Measurements from ENCODE around the gene SLC2A4RG. TPM values are rescaled to one million over a fixed set of nuclear protein-coding genes. Genes with fewer than 3 reads are reported as not detected.

Gene SLC2A4RG
- total and polyA plus RNA-seq, 4 donors, result 5.5 to 79.1 (median 53.1) TPM

DNA sequence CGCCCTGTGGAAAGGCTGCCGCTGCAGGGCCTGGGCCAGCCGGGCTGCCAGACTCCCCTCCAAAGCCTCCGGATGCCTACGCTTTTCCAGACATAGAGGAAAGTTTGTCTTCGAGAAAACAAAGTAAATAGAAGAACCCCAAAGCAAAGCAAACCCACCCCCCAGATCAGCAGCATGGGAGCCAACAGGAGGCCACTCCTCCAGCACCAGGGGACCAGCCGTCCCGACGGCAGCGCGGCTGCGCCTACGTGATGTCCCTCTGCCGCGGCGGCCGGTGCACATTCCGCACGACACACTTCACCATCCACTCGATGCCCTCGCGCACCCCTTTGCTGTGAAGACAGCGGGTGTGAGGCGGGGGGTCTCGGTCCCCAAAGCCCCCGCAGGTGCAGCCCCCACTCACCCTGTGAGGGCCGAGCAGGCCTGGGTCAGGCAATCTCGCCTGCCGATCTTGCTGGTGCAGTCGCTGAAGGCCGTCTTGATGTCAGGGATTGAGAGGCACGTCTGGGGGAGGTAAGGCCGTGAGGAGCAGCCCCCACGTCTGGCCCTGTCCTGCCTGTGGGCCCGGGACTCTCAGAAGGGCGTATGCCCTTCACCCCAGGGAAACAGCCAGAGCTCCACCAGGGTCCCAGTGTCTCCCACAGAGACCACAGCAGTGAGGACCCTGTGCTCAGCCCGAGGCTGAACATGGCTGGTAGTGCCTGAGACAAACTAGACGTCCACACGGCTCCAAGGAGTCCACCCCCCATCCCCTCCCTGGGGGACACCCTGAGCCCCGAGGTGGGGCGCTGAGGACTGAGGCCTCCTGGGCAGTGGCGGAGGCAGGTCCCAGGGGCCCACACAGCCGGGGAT is 39.2 kb upstream of the SLC2A4RG start:
- no peaks in the 10 kb centered on the region for H3K9me3 ChIP-seq (ENCODE audit: control insufficient read depth, insufficient read depth, low read length)
- DNase-seq (ENCODE audit: low read depth in 4 of 6, low spot score in 6 of 6), result no peak
- H3K27ac ChIP-seq (ENCODE audit: low read depth, low read length), result no peak overlapping the region
- no peaks in the 10 kb centered on the region for H3K27me3 ChIP-seq (ENCODE audit: control insufficient read depth, insufficient read depth, low read length)
- no peak overlapping the region for H3K4me3 ChIP-seq (ENCODE audit: low read depth, low read length)
- H3K4me1 ChIP-seq (ENCODE audit: control insufficient read depth, insufficient read depth, low read length), result peaks cover 25% of the 10 kb centered on the region
- WGBS (ENCODE audit: insufficient coverage), result 87% methylated on average over 37 of the region's 43 CpGs
- peaks cover 100% of the 10 kb centered on the region for H3K36me3 ChIP-seq (ENCODE audit: control insufficient read depth, insufficient read depth, low read length)

DNA sequence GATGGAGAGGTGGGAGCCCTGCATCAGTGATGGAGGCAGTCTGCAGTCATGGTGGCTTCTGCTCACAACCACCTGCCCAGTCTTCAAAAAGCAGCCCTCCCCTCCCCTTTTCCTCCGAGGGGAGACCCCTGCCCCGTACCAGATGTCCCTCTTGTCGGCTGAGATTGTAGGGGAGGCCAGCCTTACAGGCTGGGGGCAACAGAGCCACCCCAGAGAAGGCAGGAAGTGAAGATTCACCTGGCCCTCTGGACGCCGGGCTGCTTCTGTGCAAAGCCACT is 38.6 kb upstream of the SLC2A4RG start:
- 69% methylated on average over 4 of the region's 5 CpGs for WGBS (ENCODE audit: insufficient coverage)
- peaks cover 26% of the 10 kb centered on the region for H3K4me1 ChIP-seq (ENCODE audit: control insufficient read depth, insufficient read depth, low read length)

DNA sequence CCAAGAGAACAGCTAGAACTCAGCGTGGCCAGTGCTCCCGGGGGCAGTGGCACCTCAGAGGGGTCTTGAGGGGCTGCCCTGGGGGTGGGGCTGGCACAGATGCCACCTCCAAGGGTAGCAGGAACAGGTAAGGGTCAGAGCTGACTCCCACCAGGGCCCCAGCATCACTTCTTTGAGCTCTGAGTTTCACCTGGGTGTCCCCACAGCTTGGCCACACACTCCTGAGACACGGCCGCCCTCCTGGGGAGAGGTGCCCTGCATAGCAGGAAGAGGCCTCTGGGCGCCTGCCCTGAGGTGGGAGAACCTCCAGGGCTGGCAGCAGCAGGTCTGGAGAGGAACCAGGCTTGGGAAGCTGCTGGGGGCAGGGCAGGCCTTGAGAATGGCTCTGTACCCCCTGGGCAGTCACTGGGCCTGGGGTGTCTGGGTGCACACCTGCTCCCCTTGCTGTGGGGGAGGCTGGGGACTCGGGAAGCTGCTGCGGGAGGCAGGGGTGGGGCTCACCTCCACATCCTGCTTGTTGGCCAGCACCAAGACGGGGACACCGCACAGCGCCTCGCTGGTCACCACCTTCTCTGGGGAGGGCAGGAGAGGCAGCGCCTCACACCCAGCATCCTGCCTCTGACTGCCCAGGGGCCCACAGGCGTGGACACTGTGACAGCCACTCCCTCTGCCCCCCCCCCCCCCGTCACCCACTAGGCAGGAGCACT is 38.1 kb upstream of the SLC2A4RG start:
- H3K4me1 ChIP-seq (ENCODE audit: control insufficient read depth, insufficient read depth, low read length), result peaks cover 26% of the 10 kb centered on the region
- WGBS (ENCODE audit: insufficient coverage), result 90% methylated on average over 13 of the region's 14 CpGs

More for the DNA sequence above, 38.6 kb upstream of the SLC2A4RG start:
- H3K27me3 ChIP-seq (ENCODE audit: control insufficient read depth, insufficient read depth, low read length), result no peaks in the 10 kb centered on the region
- peaks cover 100% of the 10 kb centered on the region for H3K36me3 ChIP-seq (ENCODE audit: control insufficient read depth, insufficient read depth, low read length)
- DNase-seq (ENCODE audit: low read depth in 4 of 6, low spot score in 6 of 6), result no peak
- H3K9me3 ChIP-seq (ENCODE audit: control insufficient read depth, insufficient read depth, low read length), result no peaks in the 10 kb centered on the region
- H3K4me3 ChIP-seq (ENCODE audit: low read depth, low read length), result no peak overlapping the region
- H3K27ac ChIP-seq (ENCODE audit: low read depth, low read length), result no peak overlapping the region

DNA sequence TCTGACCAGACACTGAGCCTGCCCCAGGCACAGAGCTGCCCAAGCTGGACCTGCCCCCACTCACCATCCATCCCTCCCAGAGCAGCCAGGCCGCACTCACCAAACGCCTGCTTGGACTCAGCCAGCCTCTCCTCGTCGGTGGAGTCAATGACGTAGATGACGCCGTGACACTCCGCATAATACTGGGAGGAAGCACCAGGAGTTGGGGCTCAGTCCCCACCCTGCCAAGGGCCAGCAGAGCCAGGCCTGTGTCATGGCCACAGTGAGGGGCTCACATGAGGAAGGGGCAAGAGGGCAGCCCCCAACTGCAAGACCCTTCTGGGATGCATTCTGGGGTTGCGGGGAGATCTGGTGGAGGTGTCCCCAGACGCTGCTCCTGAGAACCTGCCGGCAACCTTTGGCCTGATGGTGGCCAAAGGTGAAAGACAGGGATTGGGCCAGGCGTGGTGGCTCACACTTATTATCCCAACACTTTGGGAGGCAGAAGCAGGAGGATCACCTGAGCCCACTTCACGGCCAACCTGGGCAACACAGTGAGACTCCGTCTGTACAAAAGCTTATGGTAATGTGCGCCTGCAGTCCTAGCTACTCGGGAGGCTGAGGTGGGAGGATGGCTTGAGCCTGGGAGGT is 37.4 kb upstream of the SLC2A4RG start:
- WGBS (ENCODE audit: insufficient coverage), result 92% methylated on average over 16 of the region's 16 CpGs
- DNase-seq (ENCODE audit: low read depth in 4 of 6, low spot score in 6 of 6), result no peak
- Histone ChIP-seq H3K9me3 (ENCODE audit: control insufficient read depth, insufficient read depth, low read length) (no peaks in the 10 kb centered on the region), H3K4me1 (ENCODE audit: control insufficient read depth, insufficient read depth, low read length) (peaks cover 26% of the 10 kb centered on the region), H3K4me3 (ENCODE audit: low read depth, low read length) (no peak overlapping the region), H3K27ac (ENCODE audit: low read depth, low read length) (no peak overlapping the region), H3K27me3 (ENCODE audit: control insufficient read depth, insufficient read depth, low read length) (no peaks in the 10 kb centered on the region), H3K36me3 (ENCODE audit: control insufficient read depth, insufficient read depth, low read length) (peaks cover 94% of the 10 kb centered on the region)

More for the DNA sequence above, 38.1 kb upstream of the SLC2A4RG start:
- peaks cover 100% of the 10 kb centered on the region for H3K36me3 ChIP-seq (ENCODE audit: control insufficient read depth, insufficient read depth, low read length)
- H3K27me3 ChIP-seq (ENCODE audit: control insufficient read depth, insufficient read depth, low read length), result no peaks in the 10 kb centered on the region
- H3K4me3 ChIP-seq (ENCODE audit: low read depth, low read length), result no peak overlapping the region
- H3K9me3 ChIP-seq (ENCODE audit: control insufficient read depth, insufficient read depth, low read length), result no peaks in the 10 kb centered on the region
- no peak for DNase-seq (ENCODE audit: low read depth in 4 of 6, low spot score in 6 of 6)
- H3K27ac ChIP-seq (ENCODE audit: low read depth, low read length), result no peak overlapping the region

DNA sequence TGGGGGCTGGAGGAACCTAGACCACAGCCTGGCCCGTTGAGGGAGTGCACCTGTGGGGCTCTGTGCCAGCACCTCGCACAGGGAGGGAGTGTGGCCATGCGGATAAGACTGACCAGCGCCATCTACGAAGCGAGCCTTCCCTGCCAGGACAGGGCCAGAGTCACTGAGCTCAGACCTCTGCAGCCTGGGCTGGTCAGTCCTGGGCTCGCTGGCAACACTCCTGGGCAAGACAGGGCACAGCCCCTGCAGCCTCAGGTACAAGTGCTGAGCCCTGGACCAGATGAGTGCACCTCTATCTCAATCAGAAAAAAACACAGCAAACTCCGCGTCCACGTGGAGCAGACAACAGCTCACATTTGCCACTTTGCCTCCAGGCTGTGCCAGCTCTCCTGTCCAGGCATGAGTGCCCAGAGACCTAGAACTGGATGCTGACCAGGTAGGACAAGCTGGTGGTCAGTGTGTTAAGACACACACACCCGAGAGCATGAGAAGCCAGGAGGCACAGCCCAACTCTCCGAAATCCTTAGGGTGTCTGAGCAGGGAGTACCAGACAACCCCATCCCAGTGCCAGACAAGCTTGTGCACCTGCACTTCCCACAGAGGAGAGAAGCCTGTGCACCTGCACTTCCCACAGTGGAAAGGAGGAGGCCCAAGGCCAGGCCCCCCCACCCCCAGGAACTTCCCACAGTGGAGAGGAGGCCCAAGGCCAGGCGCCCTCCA is 36.7 kb upstream of the SLC2A4RG start:
- WGBS (ENCODE audit: insufficient coverage), result 90% methylated on average over 12 of the region's 13 CpGs
- Histone ChIP-seq H3K9me3 (ENCODE audit: control insufficient read depth, insufficient read depth, low read length) (no peaks in the 10 kb centered on the region), H3K4me3 (ENCODE audit: low read depth, low read length) (no peak overlapping the region), H3K27ac (ENCODE audit: low read depth, low read length) (no peak overlapping the region), H3K4me1 (ENCODE audit: control insufficient read depth, insufficient read depth, low read length) (peaks cover 19% of the 10 kb centered on the region), H3K27me3 (ENCODE audit: control insufficient read depth, insufficient read depth, low read length) (no peaks in the 10 kb centered on the region), H3K36me3 (ENCODE audit: control insufficient read depth, insufficient read depth, low read length) (peaks cover 86% of the 10 kb centered on the region)
- DNase-seq (ENCODE audit: low read depth in 4 of 6, low spot score in 6 of 6), result no peak

DNA sequence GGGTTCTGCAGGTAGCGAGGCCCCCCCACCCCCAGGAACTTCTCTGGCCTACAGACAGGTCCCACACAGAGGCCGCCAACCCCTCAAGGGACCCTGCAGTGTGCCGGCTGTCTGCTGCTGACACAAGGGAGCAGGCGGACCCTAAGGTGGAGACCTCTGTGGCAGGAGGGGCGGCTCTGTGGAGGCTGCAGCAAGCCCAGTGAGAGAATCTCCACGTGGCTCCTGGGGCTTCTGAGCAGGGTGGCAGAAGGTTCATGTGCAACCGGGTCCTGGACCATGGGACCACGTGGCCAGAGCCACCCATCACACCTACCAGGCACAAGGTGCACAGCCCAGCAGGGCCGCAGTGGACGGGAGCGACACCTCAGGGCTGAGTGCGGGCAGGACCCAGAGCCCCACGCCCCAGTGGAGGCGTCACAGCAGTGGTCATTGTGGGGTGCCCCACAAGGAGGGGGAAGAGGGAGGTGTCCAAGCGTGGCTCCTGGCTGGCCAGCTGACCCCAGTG is 36.1 kb upstream of the SLC2A4RG start:
- DNase-seq (ENCODE audit: low read depth in 4 of 6, low spot score in 6 of 6), result no peak
- peaks cover 83% of the 10 kb centered on the region for H3K36me3 ChIP-seq (ENCODE audit: control insufficient read depth, insufficient read depth, low read length)
- no peaks in the 10 kb centered on the region for H3K9me3 ChIP-seq (ENCODE audit: control insufficient read depth, insufficient read depth, low read length)
- no peak overlapping the region for H3K27ac ChIP-seq (ENCODE audit: low read depth, low read length)
- 91% methylated on average over 12 of the region's 15 CpGs for WGBS (ENCODE audit: insufficient coverage)
- H3K27me3 ChIP-seq (ENCODE audit: control insufficient read depth, insufficient read depth, low read length), result no peaks in the 10 kb centered on the region
- peaks cover 22% of the 10 kb centered on the region for H3K4me1 ChIP-seq (ENCODE audit: control insufficient read depth, insufficient read depth, low read length)
- H3K4me3 ChIP-seq (ENCODE audit: low read depth, low read length), result no peak overlapping the region

GRCh38 chr20:63703976-63704748 is 35.4 kb upstream of the SLC2A4RG start:
- Histone ChIP-seq H3K27me3 (ENCODE audit: control insufficient read depth, insufficient read depth, low read length) (no peaks in the 10 kb centered on the region), H3K4me3 (ENCODE audit: low read depth, low read length) (no peak overlapping the region), H3K4me1 (ENCODE audit: control insufficient read depth, insufficient read depth, low read length) (peaks cover 23% of the 10 kb centered on the region), H3K27ac (ENCODE audit: low read depth, low read length) (no peak overlapping the region), H3K36me3 (ENCODE audit: control insufficient read depth, insufficient read depth, low read length) (peaks cover 83% of the 10 kb centered on the region), H3K9me3 (ENCODE audit: control insufficient read depth, insufficient read depth, low read length) (no peaks in the 10 kb centered on the region)
- WGBS (ENCODE audit: insufficient coverage), result 95% methylated on average over 10 of the region's 11 CpGs
- DNase-seq (ENCODE audit: low read depth in 4 of 6, low spot score in 6 of 6), result no peak

DNA sequence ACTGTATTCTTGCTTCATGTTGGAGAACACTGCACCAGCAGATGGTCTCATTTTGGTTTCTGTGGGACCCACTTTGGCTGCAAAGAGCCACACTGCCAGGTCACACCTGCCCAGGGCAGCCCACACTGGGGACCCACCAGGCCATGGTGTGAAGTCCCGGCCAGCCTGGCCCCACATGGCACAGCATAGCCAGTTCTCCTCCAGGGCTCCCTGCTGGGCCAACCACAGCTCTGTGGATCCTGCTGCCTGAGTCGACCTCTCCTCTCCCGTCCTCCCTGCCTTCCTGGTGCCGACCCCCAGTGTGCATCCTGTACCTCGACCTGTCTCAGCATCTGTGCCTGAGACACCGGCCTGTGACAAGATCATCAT is 34.8 kb upstream of the SLC2A4RG start:
- peaks cover 28% of the 10 kb centered on the region for H3K4me1 ChIP-seq (ENCODE audit: control insufficient read depth, insufficient read depth, low read length)
- peaks cover 83% of the 10 kb centered on the region for H3K36me3 ChIP-seq (ENCODE audit: control insufficient read depth, insufficient read depth, low read length)
- no peaks in the 10 kb centered on the region for H3K27me3 ChIP-seq (ENCODE audit: control insufficient read depth, insufficient read depth, low read length)
- no peaks in the 10 kb centered on the region for H3K9me3 ChIP-seq (ENCODE audit: control insufficient read depth, insufficient read depth, low read length)
- 84% methylated on average over 6 of the region's 6 CpGs for WGBS (ENCODE audit: insufficient coverage)
- no peak overlapping the region for H3K27ac ChIP-seq (ENCODE audit: low read depth, low read length)
- DNase-seq (ENCODE audit: low read depth in 4 of 6, low spot score in 6 of 6), result no peak
- H3K4me3 ChIP-seq (ENCODE audit: low read depth, low read length), result no peak overlapping the region

Measured in spinal cord (tissue), 10 donors.